Aorta (tissue), 5 donors: ENCODE data around the gene PCDHGC3. TPM values are rescaled to one million over a fixed set of nuclear protein-coding genes. Genes with fewer than 3 reads are reported as not detected.

Source experiments
- ATAC-seq: fragments of 200-7000 bp; cut with Tn5 transposase; one replicate; pipeline ENCODE4 v1.9.1; 2022; ENCODE audit warnings: moderate library complexity; ENCODE audit not compliant: low FRiP score
- DNase-seq, 2 donors: peaks; one replicate each; pipeline ENCODE4 v3.0.0-alpha.2; 2020
- H3K27ac ChIP-seq, 2 donors: one replicate each; pipeline ENCODE4 v1.5.1; 2013; ENCODE audit warnings: low read length in 2 of 2, mild to moderate bottlenecking in 2 of 2, moderate library complexity in 2 of 2, control low read depth in 1 of 2, inconsistent platforms in 1 of 2, low read depth in 1 of 2
- H3K27me3 ChIP-seq, 2 donors: one replicate each; pipeline ENCODE4 v1.6.1; 2013; ENCODE audit warnings: control low read depth in 1 of 2, low read length in 1 of 2, mild to moderate bottlenecking in 1 of 2, moderate library complexity in 1 of 2; ENCODE audit not compliant: insufficient read depth in 2 of 2, control insufficient read depth in 1 of 2
- H3K36me3 ChIP-seq, 2 donors: one replicate each; pipeline ENCODE4 v1.6.1; 2013; ENCODE audit warnings: control low read depth in 1 of 2, low read length in 1 of 2, mild to moderate bottlenecking in 1 of 2; ENCODE audit not compliant: insufficient read depth in 2 of 2, control insufficient read depth in 1 of 2
- H3K4me1 ChIP-seq, 2 donors: one replicate each; pipeline ENCODE4 v1.6.1; 2013; ENCODE audit warnings: low read length in 2 of 2, control low read depth in 1 of 2, mild to moderate bottlenecking in 1 of 2, moderate library complexity in 1 of 2; ENCODE audit not compliant: insufficient read depth in 2 of 2, control insufficient read depth in 1 of 2
- H3K4me3 ChIP-seq, 2 donors: one replicate each; pipeline ENCODE4 v1.5.1; 2013; ENCODE audit warnings: low read length in 2 of 2, control low read depth in 1 of 2, mild to moderate bottlenecking in 1 of 2
- H3K9me3 ChIP-seq: one replicate; pipeline ENCODE4 v1.6.1; 2013; ENCODE audit warnings: mild to moderate bottlenecking, low read length; ENCODE audit not compliant: control insufficient read depth
- WGBS, 2 donors: extraction: QIAGEN DNeasy Blood & Tissue Kit; methylation state at CpG; one replicate each; pipeline ENCODE4 v1.1.7; 2013; 5-methylcytosine and 5-hydroxymethylcytosine counted together
- intact Hi-C, 2 donors: fragments of 100-400 bp; cut with DNase I; formaldehyde crosslinking; loops; one replicate each; pipeline versions ENCODE4 v1.14.2 to v1.15.0; 2022
- polyA plus RNA-seq, 2 donors: library from polyadenylated mRNA; stranded (reverse); fragments of 200-250 nt; gene quantifications; one replicate each; pipeline ENCODE4 v1.2.3, GENCODE V29; 2013
- total RNA-seq, 2 donors: library from RNA; stranded (reverse); fragmentation: NEBNext Ultra II Directional; extraction: Animal tissue kit (Norgen Biotek cat#: 25700); gene quantifications; one replicate each; pipeline ENCODE4 v1.2.1, GENCODE V29; 2021
- donor health status: healthy with polysubstance abuse.
- donor health status: Bipolar disorder and iron deficiency.
- donor health status: DM: no; HTN: no; CAD: no.
- donor health status: DM: no; HTN: no; CAD: no.
- donor health status: DM: yes; HTN: yes; CAD: no.

PCDHGC3 gene
- total and polyA plus RNA-seq, 4 donors: 23.9 to 116 (median 83.2) TPM

- Histone ChIP-seq H3K4me3 (peak overlapping the region in 1 of 2 donors; percentile 43), H3K27ac (no peak overlapping the region), H3K9me3 (no peaks in the 10 kb centered on the region), H3K36me3 (no peaks in the 10 kb centered on the region), H3K4me1 (peaks cover 0 to 21% of the 10 kb centered on the region in 2 donors), H3K27me3 (no peaks in the 10 kb centered on the region)
- DNase-seq: no peak
- ATAC-seq: no peak
- intact Hi-C loops: loop anchor here in 1 of 2 donors (5.0 kb wide), 1 partner anchor 33 kb away; no protein-coding TSS in a partner anchor
Observed at GRCh38 chr5:141479776-141480175, 4.0 kb downstream of the PCDHGC3 start.

- Histone ChIP-seq H3K4me1 (peaks cover 0 to 13% of the 10 kb centered on the region in 2 donors), H3K9me3 (no peaks in the 10 kb centered on the region), H3K4me3 (no peak overlapping the region), H3K27me3 (no peaks in the 10 kb centered on the region), H3K36me3 (no peaks in the 10 kb centered on the region), H3K27ac (no peak overlapping the region)
- DNase-seq: no peak
- WGBS, 2 donors: 46 to 48% methylated on average over 3 of the region's 3 CpGs
- ATAC-seq: no peak
- intact Hi-C loops: no loop called here
Observed at GRCh38 chr5:141483902-141484301, 8.1 kb downstream of the PCDHGC3 start.

GRCh38 chr5:141484310-141484640 lies 8.5 kb downstream of the PCDHGC3 start:
- Histone ChIP-seq H3K4me1 (peaks cover 0 to 13% of the 10 kb centered on the region in 2 donors), H3K9me3 (no peaks in the 10 kb centered on the region), H3K27ac (no peak overlapping the region), H3K27me3 (no peaks in the 10 kb centered on the region), H3K4me3 (peak overlapping the region; percentile 42 to 44), H3K36me3 (no peaks in the 10 kb centered on the region)
- ATAC-seq: no peak
- no peak for DNase-seq
- intact Hi-C loops: no loop called here
- WGBS, 2 donors: 7 to 11% methylated on average over 4 of the region's 4 CpGs

DNA sequence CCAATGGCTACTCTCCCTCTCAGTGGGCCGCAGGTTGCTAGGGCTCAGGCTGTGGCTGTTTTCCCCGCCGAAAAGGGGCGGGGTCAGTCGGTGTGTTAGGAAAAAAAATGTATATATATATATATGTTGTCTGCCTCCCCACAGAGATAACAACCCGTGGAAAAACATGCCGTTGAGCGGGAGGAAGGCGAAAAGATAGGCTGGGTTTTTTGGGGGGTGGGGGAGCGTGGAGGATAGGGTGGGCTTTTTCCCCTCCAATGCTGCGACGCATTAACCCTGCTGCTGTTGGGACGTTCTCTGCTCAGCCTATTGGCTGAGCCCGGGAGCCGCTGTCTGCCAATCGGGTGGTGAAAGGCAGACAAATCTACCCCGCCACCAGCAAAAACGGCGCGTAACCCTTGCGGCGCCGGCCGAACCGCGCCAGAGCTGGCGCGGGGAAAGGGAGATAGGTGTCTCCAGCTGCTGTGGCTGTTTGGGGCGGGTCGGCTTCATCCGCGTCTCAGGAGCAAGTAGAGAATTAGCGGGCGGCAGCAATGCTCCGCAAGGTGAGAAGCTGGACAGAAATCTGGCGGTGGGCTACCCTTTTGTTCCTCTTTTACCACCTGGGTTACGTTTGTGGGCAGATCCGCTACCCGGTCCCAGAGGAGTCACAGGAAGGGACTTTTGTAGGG lies 9.0 kb downstream of the PCDHGC3 start, which contains the start of gene PCDHGC4:
Gene PCDHGC4 (plus strand): TSS at position 390 of the 671 bp plus-strand sequence. CDS start 144 bp downstream, at position 534.
- Histone ChIP-seq H3K36me3 (no peaks in the 10 kb centered on the region), H3K27me3 (no peaks in the 10 kb centered on the region), H3K9me3 (no peaks in the 10 kb centered on the region), H3K4me1 (peaks cover 0 to 13% of the 10 kb centered on the region in 2 donors), H3K4me3 (peak within 1 kb of the TSS; percentile 42 to 44), H3K27ac (no peak within 1 kb of the TSS)
- DNase-seq (no peak), ATAC-seq (peak; percentile 19)
- WGBS, 2 donors: 2 to 3% methylated on average over 39 of the region's 39 CpGs
- intact Hi-C loops: no loop called here

- no peak overlapping the region for H3K27ac ChIP-seq
- no peaks in the 10 kb centered on the region for H3K27me3 ChIP-seq
- no peak for ATAC-seq
- H3K4me1 ChIP-seq: peaks cover 0 to 13% of the 10 kb centered on the region in 2 donors
- peak in 1 of 2 donors; percentile 78 for DNase-seq
- H3K36me3 ChIP-seq: no peaks in the 10 kb centered on the region
- intact Hi-C loops: no loop called here
- 65 to 67% methylated on average over 38 of the region's 38 CpGs for WGBS, 2 donors
- no peaks in the 10 kb centered on the region for H3K9me3 ChIP-seq
- no peak overlapping the region for H3K4me3 ChIP-seq
Observed at GRCh38 chr5:141485321-141486055, 9.7 kb downstream of the PCDHGC3 start.

DNA sequence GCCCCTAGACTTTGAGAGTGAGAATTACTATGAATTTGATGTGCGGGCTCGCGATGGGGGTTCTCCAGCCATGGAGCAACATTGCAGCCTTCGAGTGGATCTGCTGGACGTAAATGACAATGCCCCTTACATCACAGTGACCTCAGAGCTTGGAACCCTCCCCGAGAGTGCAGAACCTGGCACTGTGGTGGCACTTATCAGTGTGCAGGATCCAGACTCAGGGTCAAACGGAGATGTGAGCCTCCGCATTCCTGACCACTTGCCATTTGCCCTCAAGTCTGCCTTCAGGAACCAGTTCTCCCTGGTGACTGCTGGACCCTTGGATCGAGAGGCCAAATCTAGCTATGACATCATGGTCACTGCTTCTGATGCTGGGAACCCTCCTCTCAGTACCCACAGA lies 10.3 kb downstream of the PCDHGC3 start:
- Histone ChIP-seq H3K9me3 (no peaks in the 10 kb centered on the region), H3K4me1 (peaks cover 0 to 9% of the 10 kb centered on the region in 2 donors), H3K4me3 (no peak overlapping the region), H3K27me3 (no peaks in the 10 kb centered on the region), H3K36me3 (no peaks in the 10 kb centered on the region), H3K27ac (no peak overlapping the region)
- ATAC-seq: no peak
- intact Hi-C loops: no loop called here
- 87 to 90% methylated on average over 9 of the region's 9 CpGs for WGBS, 2 donors
- DNase-seq: no peak

DNA sequence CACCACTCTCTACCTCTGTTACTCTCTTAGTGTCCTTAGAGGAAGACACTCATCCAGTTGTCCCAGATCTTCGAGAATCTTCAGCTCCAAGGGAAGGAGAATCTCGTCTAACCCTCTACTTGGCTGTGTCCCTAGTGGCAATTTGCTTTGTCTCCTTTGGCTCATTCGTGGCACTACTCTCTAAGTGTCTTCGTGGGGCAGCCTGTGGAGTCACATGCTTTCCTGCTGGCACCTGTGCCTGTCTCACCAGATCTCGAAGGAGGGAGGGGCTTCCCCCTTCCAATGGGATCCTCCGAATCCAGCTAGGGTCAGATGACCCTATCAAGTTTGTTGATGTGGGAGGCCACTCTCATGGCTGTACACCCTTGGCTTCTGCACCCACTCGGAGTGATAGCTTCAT lies 11.4 kb downstream of the PCDHGC3 start:
- Histone ChIP-seq H3K4me1 (peaks cover 0 to 9% of the 10 kb centered on the region in 2 donors), H3K27me3 (no peaks in the 10 kb centered on the region), H3K27ac (no peak overlapping the region), H3K9me3 (no peaks in the 10 kb centered on the region), H3K36me3 (no peaks in the 10 kb centered on the region), H3K4me3 (no peak overlapping the region)
- intact Hi-C loops: no loop called here
- ATAC-seq: no peak
- WGBS, 2 donors: 78 to 84% methylated on average over 7 of the region's 7 CpGs
- no peak for DNase-seq

DNA sequence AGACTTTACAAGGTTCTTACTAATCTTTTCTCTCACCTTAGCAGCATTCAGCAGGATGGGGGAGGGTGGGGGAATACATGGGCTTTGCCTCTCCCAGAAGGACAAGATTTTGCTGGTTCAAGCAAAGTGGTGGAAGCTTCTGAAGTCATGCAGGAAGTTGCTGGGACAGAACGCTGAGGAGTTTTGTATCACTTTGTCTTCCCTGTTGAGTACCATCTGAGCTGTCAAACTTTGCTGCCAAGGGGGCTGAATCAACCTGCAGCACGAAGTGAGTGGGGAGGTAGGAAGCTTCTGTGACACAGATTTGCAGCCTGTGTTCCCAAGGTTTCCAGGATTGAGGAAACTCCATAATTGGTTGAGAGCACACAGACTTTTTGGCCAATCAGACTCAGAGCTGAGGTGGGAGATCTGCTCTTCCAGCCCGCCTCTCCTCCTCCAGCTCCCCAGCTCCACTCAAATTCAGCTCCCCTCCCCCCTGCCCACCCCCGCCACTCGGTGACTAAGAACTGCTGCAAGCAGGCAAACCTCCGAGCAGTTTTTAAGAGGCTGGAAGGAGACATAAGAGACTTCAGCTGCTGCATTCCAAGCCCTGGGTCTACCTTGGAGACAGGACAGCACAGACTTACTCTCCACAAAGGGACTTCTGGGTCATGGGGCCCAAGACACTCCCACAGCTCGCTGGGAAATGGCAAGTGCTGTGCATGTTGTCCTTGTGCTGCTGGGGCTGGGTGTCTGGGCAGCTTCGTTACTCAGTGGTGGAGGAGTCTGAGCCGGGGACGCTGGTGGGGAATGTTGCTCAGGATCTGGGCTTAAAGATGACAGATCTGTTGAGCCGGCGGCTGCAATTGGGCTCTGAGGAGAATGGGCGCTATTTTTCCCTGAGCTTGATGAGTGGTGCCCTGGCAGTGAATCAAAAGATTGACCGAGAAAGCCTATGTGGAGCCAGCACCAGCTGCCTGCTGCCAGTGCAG lies 13.1 kb downstream of the PCDHGC3 start, which contains the start of gene PCDHGC5:
Gene PCDHGC5 (plus strand): TSS at position 491 of the 971 bp plus-strand sequence. CDS start 160 bp downstream, at position 651.
- no peak within 1 kb of the TSS for H3K4me3 ChIP-seq
- intact Hi-C loops: no loop called here
- peaks cover 0 to 6% of the 10 kb centered on the region in 2 donors for H3K4me1 ChIP-seq
- ATAC-seq: no peak
- H3K9me3 ChIP-seq: no peaks in the 10 kb centered on the region
- WGBS, 2 donors: 40 to 48% methylated on average over 14 of the region's 14 CpGs
- DNase-seq: peak in 1 of 2 donors; percentile 59
- H3K27ac ChIP-seq: no peak within 1 kb of the TSS
- no peaks in the 10 kb centered on the region for H3K36me3 ChIP-seq
- no peaks in the 10 kb centered on the region for H3K27me3 ChIP-seq
